Stimulated activated CD4-positive, alpha-beta T cell treated with anti-CD3 and anti-CD28 coated beads, Interleukin-1b, Interleukin-23, amount 100 ng/mL, for 24 hours (primary cell): ENCODE results near the gene LPXN.

ENCODE experiments used
- DNase-seq, 4 experiments: peaks; one replicate each; pipeline ENCODE4 v3.0.0-alpha.2; 2020; ENCODE audit warnings: low read depth in 4 of 4, low spot score in 1 of 4

The LPXN gene

GRCh38 chr11:58525037-58525614 lies 50.5 kb downstream of the LPXN start:
- DNase-seq = no peak

- DNase-seq = peak in 2 of 4 experiments; percentile 10 to 28
Measured at GRCh38 chr11:58524232-58525036, 51.2 kb downstream of the LPXN start.

- no peak for DNase-seq
Measured at GRCh38 chr11:58513747-58514367, 61.8 kb downstream of the LPXN start.

GRCh38 chr11:58511636-58512035 lies 64.0 kb downstream of the LPXN start:
- DNase-seq = no peak

GRCh38 chr11:58509748-58510147 lies 65.9 kb downstream of the LPXN start:
- DNase-seq = no peak

GRCh38 chr11:58508814-58509213 lies 66.8 kb downstream of the LPXN start:
- DNase-seq = no peak

GRCh38 chr11:58508005-58508404 lies 67.7 kb downstream of the LPXN start, which contains the start of gene OR5B21:
Gene OR5B21, minus strand, starts transcription at chr11:58508105. Its CDS starts 0 bp downstream, at chr11:58508105.
- no peak for DNase-seq

GRCh38 chr11:58507355-58507754 lies 68.3 kb downstream of the LPXN start:
- no peak for DNase-seq

- no peak for DNase-seq
Measured at GRCh38 chr11:58506935-58507334, 68.7 kb downstream of the LPXN start.

- DNase-seq = no peak
Measured at GRCh38 chr11:58505849-58506248, 69.8 kb downstream of the LPXN start.

- DNase-seq = no peak
Measured at GRCh38 chr11:58504232-58504631, 71.4 kb downstream of the LPXN start.

GRCh38 chr11:58503361-58503856 lies 72.2 kb downstream of the LPXN start:
- no peak for DNase-seq

- DNase-seq = no peak
Measured at GRCh38 chr11:58502004-58502403, 73.7 kb downstream of the LPXN start.

GRCh38 chr11:58498464-58498863 lies 77.2 kb downstream of the LPXN start:
- DNase-seq = no peak

GRCh38 chr11:58497951-58498350 lies 77.7 kb downstream of the LPXN start:
- DNase-seq = no peak

- no peak for DNase-seq
Measured at GRCh38 chr11:58495906-58496305, 79.8 kb downstream of the LPXN start.

- no peak for DNase-seq
Measured at GRCh38 chr11:58494101-58494500, 81.6 kb downstream of the LPXN start.

- DNase-seq = no peak
Measured at GRCh38 chr11:58493676-58494075, 82.0 kb downstream of the LPXN start.

- DNase-seq = no peak
Measured at GRCh38 chr11:58490827-58491226, 84.8 kb downstream of the LPXN start.

GRCh38 chr11:58487170-58487569 lies 88.5 kb downstream of the LPXN start:
- no peak for DNase-seq

GRCh38 chr11:58485961-58486360 lies 89.7 kb downstream of the LPXN start:
- DNase-seq = no peak
